H9 (cell line): ENCODE data around the gene TMPRSS3. TPM values are rescaled to one million over a fixed set of nuclear protein-coding genes. Genes with fewer than 3 reads are reported as not detected.

ENCODE experiments used
- DNase-seq: peaks from one replicate; pipeline ENCODE4 v3.0.0-alpha.2; 2017
- H2AFZ ChIP-seq: one replicate; pipeline ENCODE4 v1.6.1; 2013; ENCODE audit warnings: mild to moderate bottlenecking, low read length, control low read depth, moderate library complexity
- H2AK5ac ChIP-seq: 2 replicates; pipeline ENCODE4 v1.6.1; 2013; ENCODE audit warnings: low read length, control low read depth, mixed read lengths; ENCODE audit not compliant: insufficient read length
- H2BK120ac ChIP-seq: one replicate; pipeline ENCODE4 v1.6.1; 2013; ENCODE audit warnings: low read depth, mild to moderate bottlenecking, low read length, control low read depth, inconsistent platforms; ENCODE audit not compliant: poor library complexity, severe bottlenecking
- H2BK12ac ChIP-seq: 2 replicates; pipeline ENCODE4 v1.6.1; 2013; ENCODE audit warnings: low read length, control low read depth, mixed read lengths, low read depth; ENCODE audit not compliant: insufficient read length
- H2BK15ac ChIP-seq: 2 replicates; pipeline ENCODE4 v1.6.1; 2013; ENCODE audit warnings: low read depth, low read length, control low read depth
- H2BK20ac ChIP-seq: one replicate; pipeline ENCODE4 v1.6.1; 2013; ENCODE audit warnings: low read depth, mild to moderate bottlenecking, low read length, control low read depth, inconsistent platforms; ENCODE audit not compliant: poor library complexity, severe bottlenecking
- H2BK5ac ChIP-seq: 2 replicates; pipeline ENCODE4 v1.6.1; 2013; ENCODE audit warnings: low read length, control low read depth, mixed read lengths; ENCODE audit not compliant: insufficient read length
- H3K14ac ChIP-seq: 2 replicates; pipeline ENCODE4 v1.6.1; 2013; ENCODE audit warnings: low read length, control low read depth; ENCODE audit not compliant: insufficient read depth
- H3K18ac ChIP-seq: 2 replicates; pipeline ENCODE4 v1.6.1; 2013; ENCODE audit warnings: low read depth, mild to moderate bottlenecking, mixed read lengths, low read length, control low read depth; ENCODE audit not compliant: insufficient read length
- H3K23ac ChIP-seq: 2 replicates; pipeline ENCODE4 v1.6.1; 2013; ENCODE audit warnings: low read length, control low read depth, mixed read lengths, low read depth; ENCODE audit not compliant: insufficient read length
- H3K23me2 ChIP-seq: 2 replicates; pipeline ENCODE4 v1.6.1; 2013; ENCODE audit warnings: low read depth, mild to moderate bottlenecking, mixed read lengths, low read length, control low read depth; ENCODE audit not compliant: insufficient read length, poor library complexity, severe bottlenecking
- H3K27ac ChIP-seq: 2 replicates; pipeline ENCODE4 v1.5.1; 2013; ENCODE audit warnings: low read length, control low read depth, mixed read lengths, low read depth; ENCODE audit not compliant: insufficient read length
- H3K27me3 ChIP-seq: 2 replicates; pipeline ENCODE4 v1.6.1; 2013; ENCODE audit warnings: low read length, control low read depth, inconsistent platforms; ENCODE audit not compliant: insufficient read depth
- H3K4ac ChIP-seq: 2 replicates; pipeline ENCODE4 v1.6.1; 2013; ENCODE audit warnings: low read depth, mild to moderate bottlenecking, control low read depth, inconsistent platforms, low read length, moderate library complexity
- H3K4me1 ChIP-seq: 2 replicates; pipeline ENCODE4 v1.6.1; 2013; ENCODE audit warnings: low read length, control low read depth, inconsistent platforms; ENCODE audit not compliant: insufficient read depth
- H3K4me2 ChIP-seq: 2 replicates; pipeline ENCODE4 v1.6.1; 2013; ENCODE audit warnings: low read length, control low read depth, mixed read lengths; ENCODE audit not compliant: insufficient read length, insufficient read depth
- H3K56ac ChIP-seq: 2 replicates; pipeline ENCODE4 v1.6.1; 2013; ENCODE audit warnings: low read depth, mild to moderate bottlenecking, mixed read lengths, low read length, control low read depth; ENCODE audit not compliant: insufficient read length
- H3K79me1 ChIP-seq: 2 replicates; pipeline ENCODE4 v1.6.1; 2013; ENCODE audit warnings: low read depth, mild to moderate bottlenecking, moderate library complexity, low read length, control low read depth, inconsistent platforms; ENCODE audit not compliant: insufficient read depth, poor library complexity, severe bottlenecking
- H3K79me2 ChIP-seq: 2 replicates; pipeline ENCODE4 v1.6.1; 2013; ENCODE audit warnings: low read length, control low read depth, inconsistent platforms; ENCODE audit not compliant: insufficient read depth
- H3K9ac ChIP-seq: 2 replicates; pipeline ENCODE4 v1.6.1; 2013; ENCODE audit warnings: low read length, control low read depth, mixed read lengths; ENCODE audit not compliant: insufficient read length; ENCODE audit errors: extremely low read depth
- H3K9me3 ChIP-seq: one replicate; pipeline ENCODE4 v1.6.1; 2013; ENCODE audit warnings: low read depth, low read length, inconsistent platforms; ENCODE audit not compliant: control insufficient read depth
- H3T11ph ChIP-seq: one replicate; pipeline ENCODE4 v1.6.1; 2013; ENCODE audit warnings: mild to moderate bottlenecking, low read length, control low read depth, inconsistent platforms
- H4K20me1 ChIP-seq: one replicate; pipeline ENCODE4 v1.6.1; 2013; ENCODE audit not compliant: control insufficient read depth, insufficient read length, insufficient read depth
- H4K5ac ChIP-seq: 2 replicates; pipeline ENCODE4 v1.6.1; 2013; ENCODE audit warnings: low read depth, mild to moderate bottlenecking, mixed read lengths, low read length, control low read depth; ENCODE audit not compliant: insufficient read length
- H4K8ac ChIP-seq: replicated peaks from 2 replicates; pipeline ENCODE4 v1.6.1; 2013; ENCODE audit warnings: low read length, control low read depth, mixed read lengths, low read depth; ENCODE audit not compliant: insufficient read length
- H4K91ac ChIP-seq: 2 replicates; pipeline ENCODE4 v1.6.1; 2013; ENCODE audit warnings: low read depth, mild to moderate bottlenecking, moderate library complexity, mixed read lengths, low read length, control low read depth; ENCODE audit not compliant: insufficient read length
- H3K27ac Mint-ChIP-seq, 3 experiments: 2 replicates in 2 of 3; 3 replicates in 1 of 3; pipeline ENCODE4 v1.8.0; 2020 to 2021; ENCODE audit warnings: mixed read lengths in 3 of 3, mild to moderate bottlenecking in 1 of 3, moderate library complexity in 1 of 3
- H3K27me3 Mint-ChIP-seq: 2 replicates; pipeline ENCODE4 v1.8.0; 2021; ENCODE audit warnings: low read depth, mild to moderate bottlenecking, moderate library complexity, mixed read lengths
- H3K36me3 Mint-ChIP-seq, 3 experiments: 2 replicates in 2 of 3; 3 replicates in 1 of 3; pipeline ENCODE4 v1.8.0; 2020 to 2021; ENCODE audit warnings: low read depth in 3 of 3, mixed read lengths in 3 of 3; ENCODE audit not compliant: insufficient read depth in 1 of 3
- H3K4me1 Mint-ChIP-seq, 2 experiments: 2 replicates each; pipeline ENCODE4 v1.8.0; 2020; ENCODE audit warnings: mixed read lengths in 2 of 2
- H3K4me3 Mint-ChIP-seq, 2 experiments: 2 replicates in 1 of 2; 3 replicates in 1 of 2; pipeline ENCODE4 v1.8.0; 2020 to 2021; ENCODE audit warnings: mild to moderate bottlenecking in 2 of 2, mixed read lengths in 2 of 2, moderate library complexity in 1 of 2
- H3K9me3 Mint-ChIP-seq, 2 experiments: 2 replicates in 1 of 2; 3 replicates in 1 of 2; pipeline ENCODE4 v1.8.0; 2020; ENCODE audit warnings: mild to moderate bottlenecking in 2 of 2, mixed read lengths in 2 of 2, moderate library complexity in 1 of 2
- CTCF ChIP-seq: fragments of 200-600 bp; sonication (generic); conservative IDR thresholded peaks from 3 replicates; pipeline ENCODE4 v1.8.0; 2021; ENCODE audit warnings: antibody characterized with exemption, mild to moderate bottlenecking
- WGBS: extraction: QIAGEN DNeasy Blood & Tissue Kit; methylation state at CpG from one replicate; pipeline ENCODE4 v1.1.7; 2013; ENCODE audit warnings: missing lambda C conversion rate, low lambda C conversion rate, mixed read lengths; ENCODE audit not compliant: insufficient read length; ENCODE audit errors: extremely low coverage; 5-methylcytosine and 5-hydroxymethylcytosine counted together
- total RNA-seq: library from RNA; stranded (reverse); gene quantifications from 2 replicates; pipeline ENCODE4 v1.2.1, GENCODE V29; 2021

Gene TMPRSS3
- total RNA-seq, 1 experiment from 2014 or later: 0.31 TPM

DNA sequence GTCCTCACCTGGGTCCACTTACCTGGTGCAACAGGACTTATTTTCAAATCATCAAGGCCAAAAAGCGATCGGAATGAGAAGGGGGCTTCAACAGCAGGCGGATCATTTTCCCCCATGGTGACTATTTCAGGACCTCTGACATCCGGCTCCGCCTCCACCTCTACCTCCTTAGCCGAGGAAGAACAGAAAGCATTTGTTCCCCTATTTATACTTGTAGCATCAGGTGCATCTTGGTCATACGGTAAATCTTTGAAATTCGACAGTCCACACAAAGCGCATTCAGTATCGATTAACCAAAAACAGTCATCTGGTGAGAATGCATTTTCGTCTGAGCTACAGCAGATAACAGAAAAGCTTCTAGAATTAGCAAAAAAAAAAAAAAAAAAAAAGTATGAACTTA, 550 bp downstream of the TMPRSS3 start:
- H3K27ac Mint-ChIP-seq: no peak overlapping the region; a peak in 1 of 7 replicates
- no peak overlapping the region for H2AK5ac ChIP-seq
- H3K27ac ChIP-seq: no peak overlapping the region
- H3K23ac ChIP-seq: no peak overlapping the region
- H2BK120ac ChIP-seq: no peak overlapping the region
- H3K23me2 ChIP-seq: no peaks in the 10 kb centered on the region
- H2BK15ac ChIP-seq: no peak overlapping the region
- no peaks in the 10 kb centered on the region for H3K79me2 ChIP-seq
- no peak overlapping the region for H3K18ac ChIP-seq
- H3K4me2 ChIP-seq: no peak overlapping the region
- no peak overlapping the region for H4K5ac ChIP-seq
- no peak overlapping the region for H3K14ac ChIP-seq
- no peak overlapping the region for H3T11ph ChIP-seq
- no peaks in the 10 kb centered on the region for H3K36me3 Mint-ChIP-seq
- no peaks in the 10 kb centered on the region for H3K9me3 ChIP-seq
- 0 out of 5 replicates have a peak, but pooled peaks cover 0 to 2% of the 10 kb centered on the region in 2 experiments for H3K9me3 Mint-ChIP-seq
- H3K56ac ChIP-seq: no peak overlapping the region
- H4K8ac ChIP-seq: no peak overlapping the region
- no CpG with 5 or more reads among the region's 11 CpGs for WGBS
- H3K79me1 ChIP-seq: no peaks in the 10 kb centered on the region
- no peak overlapping the region for H2AFZ ChIP-seq
- H3K9ac ChIP-seq: no peak overlapping the region
- H2BK12ac ChIP-seq: no peak overlapping the region
- no peak overlapping the region for H2BK5ac ChIP-seq
- H4K91ac ChIP-seq: no peak overlapping the region
- H3K4me1 Mint-ChIP-seq: peaks cover 21 to 22% of the 10 kb centered on the region in 2 experiments
- no peak overlapping the region for H2BK20ac ChIP-seq
- no peaks in the 10 kb centered on the region for H4K20me1 ChIP-seq
- no peak for TF ChIP-seq CTCF
- no peak for DNase-seq
- no peak overlapping the region for H3K4ac ChIP-seq
- H3K4me3 Mint-ChIP-seq: no peak overlapping the region
- H3K27me3 Mint-ChIP-seq: peaks cover 17% of the 10 kb centered on the region
- no peaks in the 10 kb centered on the region for H3K4me1 ChIP-seq
- no peaks in the 10 kb centered on the region for H3K27me3 ChIP-seq
